WTC11 (cell line): ENCODE results near the gene ARHGEF10L. TPM values are rescaled to one million over a fixed set of nuclear protein-coding genes. Genes with fewer than 3 reads are reported as not detected.

Experiments used
- CBFB ChIP-seq: sonication (generic); formaldehyde crosslinking; IDR thresholded peaks from 2 replicates; pipeline ENCODE4 v1.8.1; 2022; ENCODE audit warnings: mild to moderate bottlenecking, low read depth, missing genetic modification reagents
- IRF2 ChIP-seq: sonication (generic); formaldehyde crosslinking; IDR thresholded peaks from 2 replicates; pipeline ENCODE4 v1.8.0; 2022; ENCODE audit warnings: low read depth, missing genetic modification reagents, borderline replicate concordance
- JAZF1 ChIP-seq: fragments of 250-450 bp; sonication (Bioruptor Pico); IDR thresholded peaks from 2 replicates; pipeline ENCODE4 v1.9.0; 2021; ENCODE audit warnings: moderate library complexity, mild to moderate bottlenecking, inconsistent platforms
- NR1H2 ChIP-seq: sonication (generic); formaldehyde crosslinking; IDR thresholded peaks from 2 replicates; pipeline ENCODE4 v1.9.0; 2021; ENCODE audit warnings: mild to moderate bottlenecking, moderate library complexity, missing genetic modification reagents
- SMAD3 ChIP-seq: sonication (generic); formaldehyde crosslinking; IDR thresholded peaks from 2 replicates; pipeline ENCODE4 v1.8.0; 2022; ENCODE audit warnings: missing genetic modification reagents, mild to moderate bottlenecking, borderline replicate concordance
- ZBTB21 ChIP-seq: sonication (generic); formaldehyde crosslinking; IDR thresholded peaks from 2 replicates; pipeline ENCODE4 v1.8.1; 2023; ENCODE audit warnings: mild to moderate bottlenecking, missing genetic modification reagents, borderline replicate concordance
- total RNA-seq: library from RNA; stranded (reverse); gene quantifications from 3 replicates; pipeline ENCODE4 v1.2.3, GENCODE V29; 2021
- TF ChIP-seq, protein P1 (sequence below): sonication (generic); formaldehyde crosslinking; IDR thresholded peaks from 2 replicates; pipeline ENCODE4 v1.8.1; 2023; ENCODE audit warnings: mild to moderate bottlenecking, missing genetic modification reagents, borderline replicate concordance
- TF ChIP-seq, protein P2 (sequence below): sonication (generic); formaldehyde crosslinking; conservative IDR thresholded peaks from 2 replicates; pipeline ENCODE4 v1.8.1; 2023; ENCODE audit warnings: mild to moderate bottlenecking, low read depth, missing genetic modification reagents, moderate library complexity
- TF ChIP-seq, protein P3 (sequence below): sonication (generic); formaldehyde crosslinking; IDR thresholded peaks from 2 replicates; pipeline ENCODE4 v1.8.1; 2022; ENCODE audit warnings: missing genetic modification reagents, borderline replicate concordance
- TF ChIP-seq, protein P4 (sequence below): sonication (generic); formaldehyde crosslinking; IDR thresholded peaks from 2 replicates; pipeline ENCODE4 v1.8.1; 2023; ENCODE audit warnings: mild to moderate bottlenecking, missing genetic modification reagents, moderate library complexity
- TF ChIP-seq, protein P5 (sequence below): sonication (generic); formaldehyde crosslinking; IDR thresholded peaks from 2 replicates; pipeline ENCODE4 v1.8.1; 2022; ENCODE audit warnings: low read depth, mild to moderate bottlenecking, moderate library complexity, missing genetic modification reagents, borderline replicate concordance
- TF ChIP-seq, protein P6 (sequence below): sonication (generic); formaldehyde crosslinking; IDR thresholded peaks from 2 replicates; pipeline ENCODE4 v1.8.0; 2022; ENCODE audit warnings: mild to moderate bottlenecking, missing genetic modification reagents
- TF ChIP-seq, protein P7 (sequence below): fragments of 250-450 bp; sonication (Bioruptor Pico); IDR thresholded peaks from 2 replicates; pipeline ENCODE4 v2.1.2; 2022; ENCODE audit warnings: mild to moderate bottlenecking, moderate library complexity

The ARHGEF10L gene
- total RNA-seq, 1 experiment from 2014 or later: 34.4 TPM

DNA sequence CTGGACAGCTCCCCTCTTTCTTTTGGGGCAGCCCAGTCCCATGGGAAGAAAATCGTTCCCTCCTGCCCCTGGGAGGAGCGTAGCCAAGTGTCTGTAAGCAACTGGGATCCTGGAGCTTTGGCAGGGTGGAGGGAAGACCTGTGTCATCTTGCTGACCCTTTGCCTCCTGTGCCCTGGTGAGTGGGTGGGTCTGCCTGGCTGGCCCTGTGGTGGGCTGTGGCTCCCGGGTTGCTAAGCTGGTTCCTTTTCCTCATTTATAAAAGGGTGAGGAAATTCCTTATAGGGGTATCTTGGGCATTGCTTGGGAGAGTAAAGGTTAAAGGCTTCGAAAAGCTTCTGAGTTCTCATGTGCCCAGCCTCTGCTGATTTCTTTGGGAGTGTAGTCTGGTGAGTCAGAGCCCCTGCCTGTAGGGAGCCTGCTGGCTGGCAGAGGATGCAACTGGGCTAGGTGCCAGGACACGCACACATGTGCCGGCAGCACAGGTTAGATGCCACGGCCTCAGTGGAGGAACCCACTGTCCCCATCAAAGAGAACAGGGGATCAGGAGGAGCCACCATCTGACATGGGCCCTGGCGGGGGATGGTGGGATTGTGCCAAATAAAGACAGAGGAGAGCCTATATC lies 85.2 kb downstream of the ARHGEF10L start (continued):
- TF ChIP-seq, protein P1, sequence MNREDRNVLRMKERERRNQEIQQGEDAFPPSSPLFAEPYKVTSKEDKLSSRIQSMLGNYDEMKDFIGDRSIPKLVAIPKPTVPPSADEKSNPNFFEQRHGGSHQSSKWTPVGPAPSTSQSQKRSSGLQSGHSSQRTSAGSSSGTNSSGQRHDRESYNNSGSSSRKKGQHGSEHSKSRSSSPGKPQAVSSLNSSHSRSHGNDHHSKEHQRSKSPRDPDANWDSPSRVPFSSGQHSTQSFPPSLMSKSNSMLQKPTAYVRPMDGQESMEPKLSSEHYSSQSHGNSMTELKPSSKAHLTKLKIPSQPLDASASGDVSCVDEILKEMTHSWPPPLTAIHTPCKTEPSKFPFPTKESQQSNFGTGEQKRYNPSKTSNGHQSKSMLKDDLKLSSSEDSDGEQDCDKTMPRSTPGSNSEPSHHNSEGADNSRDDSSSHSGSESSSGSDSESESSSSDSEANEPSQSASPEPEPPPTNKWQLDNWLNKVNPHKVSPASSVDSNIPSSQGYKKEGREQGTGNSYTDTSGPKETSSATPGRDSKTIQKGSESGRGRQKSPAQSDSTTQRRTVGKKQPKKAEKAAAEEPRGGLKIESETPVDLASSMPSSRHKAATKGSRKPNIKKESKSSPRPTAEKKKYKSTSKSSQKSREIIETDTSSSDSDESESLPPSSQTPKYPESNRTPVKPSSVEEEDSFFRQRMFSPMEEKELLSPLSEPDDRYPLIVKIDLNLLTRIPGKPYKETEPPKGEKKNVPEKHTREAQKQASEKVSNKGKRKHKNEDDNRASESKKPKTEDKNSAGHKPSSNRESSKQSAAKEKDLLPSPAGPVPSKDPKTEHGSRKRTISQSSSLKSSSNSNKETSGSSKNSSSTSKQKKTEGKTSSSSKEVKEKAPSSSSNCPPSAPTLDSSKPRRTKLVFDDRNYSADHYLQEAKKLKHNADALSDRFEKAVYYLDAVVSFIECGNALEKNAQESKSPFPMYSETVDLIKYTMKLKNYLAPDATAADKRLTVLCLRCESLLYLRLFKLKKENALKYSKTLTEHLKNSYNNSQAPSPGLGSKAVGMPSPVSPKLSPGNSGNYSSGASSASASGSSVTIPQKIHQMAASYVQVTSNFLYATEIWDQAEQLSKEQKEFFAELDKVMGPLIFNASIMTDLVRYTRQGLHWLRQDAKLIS (CRISPR knock-in tag): no peak
- no peak for TF ChIP-seq IRF2 (CRISPR knock-in tag)
- TF ChIP-seq, protein P2, sequence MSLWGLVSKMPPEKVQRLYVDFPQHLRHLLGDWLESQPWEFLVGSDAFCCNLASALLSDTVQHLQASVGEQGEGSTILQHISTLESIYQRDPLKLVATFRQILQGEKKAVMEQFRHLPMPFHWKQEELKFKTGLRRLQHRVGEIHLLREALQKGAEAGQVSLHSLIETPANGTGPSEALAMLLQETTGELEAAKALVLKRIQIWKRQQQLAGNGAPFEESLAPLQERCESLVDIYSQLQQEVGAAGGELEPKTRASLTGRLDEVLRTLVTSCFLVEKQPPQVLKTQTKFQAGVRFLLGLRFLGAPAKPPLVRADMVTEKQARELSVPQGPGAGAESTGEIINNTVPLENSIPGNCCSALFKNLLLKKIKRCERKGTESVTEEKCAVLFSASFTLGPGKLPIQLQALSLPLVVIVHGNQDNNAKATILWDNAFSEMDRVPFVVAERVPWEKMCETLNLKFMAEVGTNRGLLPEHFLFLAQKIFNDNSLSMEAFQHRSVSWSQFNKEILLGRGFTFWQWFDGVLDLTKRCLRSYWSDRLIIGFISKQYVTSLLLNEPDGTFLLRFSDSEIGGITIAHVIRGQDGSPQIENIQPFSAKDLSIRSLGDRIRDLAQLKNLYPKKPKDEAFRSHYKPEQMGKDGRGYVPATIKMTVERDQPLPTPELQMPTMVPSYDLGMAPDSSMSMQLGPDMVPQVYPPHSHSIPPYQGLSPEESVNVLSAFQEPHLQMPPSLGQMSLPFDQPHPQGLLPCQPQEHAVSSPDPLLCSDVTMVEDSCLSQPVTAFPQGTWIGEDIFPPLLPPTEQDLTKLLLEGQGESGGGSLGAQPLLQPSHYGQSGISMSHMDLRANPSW (CRISPR knock-in tag): no peak
- TF ChIP-seq, protein P3, sequence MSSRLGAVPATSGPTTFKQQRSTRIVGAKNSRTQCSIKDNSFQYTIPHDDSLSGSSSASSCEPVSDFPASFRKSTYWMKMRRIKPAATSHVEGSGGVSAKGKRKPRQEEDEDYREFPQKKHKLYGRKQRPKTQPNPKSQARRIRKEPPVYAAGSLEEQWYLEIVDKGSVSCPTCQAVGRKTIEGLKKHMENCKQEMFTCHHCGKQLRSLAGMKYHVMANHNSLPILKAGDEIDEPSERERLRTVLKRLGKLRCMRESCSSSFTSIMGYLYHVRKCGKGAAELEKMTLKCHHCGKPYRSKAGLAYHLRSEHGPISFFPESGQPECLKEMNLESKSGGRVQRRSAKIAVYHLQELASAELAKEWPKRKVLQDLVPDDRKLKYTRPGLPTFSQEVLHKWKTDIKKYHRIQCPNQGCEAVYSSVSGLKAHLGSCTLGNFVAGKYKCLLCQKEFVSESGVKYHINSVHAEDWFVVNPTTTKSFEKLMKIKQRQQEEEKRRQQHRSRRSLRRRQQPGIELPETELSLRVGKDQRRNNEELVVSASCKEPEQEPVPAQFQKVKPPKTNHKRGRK (CRISPR knock-in tag): no peak
- no peak for TF ChIP-seq JAZF1 (CRISPR knock-in tag)
- TF ChIP-seq, protein P4, sequence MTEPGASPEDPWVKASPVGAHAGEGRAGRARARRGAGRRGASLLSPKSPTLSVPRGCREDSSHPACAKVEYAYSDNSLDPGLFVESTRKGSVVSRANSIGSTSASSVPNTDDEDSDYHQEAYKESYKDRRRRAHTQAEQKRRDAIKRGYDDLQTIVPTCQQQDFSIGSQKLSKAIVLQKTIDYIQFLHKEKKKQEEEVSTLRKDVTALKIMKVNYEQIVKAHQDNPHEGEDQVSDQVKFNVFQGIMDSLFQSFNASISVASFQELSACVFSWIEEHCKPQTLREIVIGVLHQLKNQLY (CRISPR knock-in tag): no peak
- TF ChIP-seq NR1H2 (CRISPR knock-in tag): no peak
- TF ChIP-seq, protein P5, sequence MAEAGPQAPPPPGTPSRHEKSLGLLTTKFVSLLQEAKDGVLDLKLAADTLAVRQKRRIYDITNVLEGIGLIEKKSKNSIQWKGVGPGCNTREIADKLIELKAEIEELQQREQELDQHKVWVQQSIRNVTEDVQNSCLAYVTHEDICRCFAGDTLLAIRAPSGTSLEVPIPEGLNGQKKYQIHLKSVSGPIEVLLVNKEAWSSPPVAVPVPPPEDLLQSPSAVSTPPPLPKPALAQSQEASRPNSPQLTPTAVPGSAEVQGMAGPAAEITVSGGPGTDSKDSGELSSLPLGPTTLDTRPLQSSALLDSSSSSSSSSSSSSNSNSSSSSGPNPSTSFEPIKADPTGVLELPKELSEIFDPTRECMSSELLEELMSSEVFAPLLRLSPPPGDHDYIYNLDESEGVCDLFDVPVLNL (CRISPR knock-in tag): no peak
- TF ChIP-seq, protein P6, sequence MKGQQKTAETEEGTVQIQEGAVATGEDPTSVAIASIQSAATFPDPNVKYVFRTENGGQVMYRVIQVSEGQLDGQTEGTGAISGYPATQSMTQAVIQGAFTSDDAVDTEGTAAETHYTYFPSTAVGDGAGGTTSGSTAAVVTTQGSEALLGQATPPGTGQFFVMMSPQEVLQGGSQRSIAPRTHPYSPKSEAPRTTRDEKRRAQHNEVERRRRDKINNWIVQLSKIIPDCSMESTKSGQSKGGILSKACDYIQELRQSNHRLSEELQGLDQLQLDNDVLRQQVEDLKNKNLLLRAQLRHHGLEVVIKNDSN: no peak
- no peak for TF ChIP-seq ZBTB21 (CRISPR knock-in tag)
- no peak for TF ChIP-seq CBFB
- TF ChIP-seq, protein P7, sequence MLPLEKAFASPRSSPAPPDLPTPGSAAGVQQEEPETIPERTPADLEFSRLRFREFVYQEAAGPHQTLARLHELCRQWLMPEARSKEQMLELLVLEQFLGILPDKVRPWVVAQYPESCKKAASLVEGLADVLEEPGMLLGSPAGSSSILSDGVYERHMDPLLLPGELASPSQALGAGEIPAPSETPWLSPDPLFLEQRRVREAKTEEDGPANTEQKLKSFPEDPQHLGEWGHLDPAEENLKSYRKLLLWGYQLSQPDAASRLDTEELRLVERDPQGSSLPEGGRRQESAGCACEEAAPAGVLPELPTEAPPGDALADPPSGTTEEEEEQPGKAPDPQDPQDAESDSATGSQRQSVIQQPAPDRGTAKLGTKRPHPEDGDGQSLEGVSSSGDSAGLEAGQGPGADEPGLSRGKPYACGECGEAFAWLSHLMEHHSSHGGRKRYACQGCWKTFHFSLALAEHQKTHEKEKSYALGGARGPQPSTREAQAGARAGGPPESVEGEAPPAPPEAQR (CRISPR knock-in tag): no peak
- TF ChIP-seq SMAD3 (CRISPR knock-in tag): no peak
